Measurements from ENCODE around the gene TRAPPC6A.

Gene TRAPPC6A

DNA sequence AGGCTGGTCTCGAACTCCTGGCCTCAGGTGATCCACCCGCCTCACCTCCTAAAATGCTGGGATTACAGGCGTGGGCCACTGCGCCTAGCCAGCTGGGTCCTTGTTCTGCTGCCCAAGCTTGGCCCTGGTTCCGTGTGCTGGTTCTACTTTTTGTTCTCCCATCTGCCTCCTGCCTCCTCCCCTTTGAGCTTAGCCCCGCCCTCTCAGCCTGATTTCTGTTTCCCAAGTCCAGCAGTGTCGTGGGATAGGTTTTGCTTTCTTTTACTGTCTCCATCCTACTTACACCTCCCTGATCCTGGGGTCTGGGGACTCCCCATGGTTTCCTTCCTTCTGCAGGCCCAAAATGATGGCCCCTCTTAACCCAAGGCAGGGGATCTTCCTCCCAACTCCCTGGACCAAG, 2.9 kb upstream of the TRAPPC6A start:
- CTCF ChIA-PET = interaction anchor here (0.6 kb wide), 1 partner anchor 47 kb away, joined by 3 read pairs; no protein-coding TSS in a partner anchor
- POLR2A ChIA-PET = interaction anchor here (2.5 kb wide), 1 partner anchor 16 kb away, joined by 8 read pairs; no protein-coding TSS in a partner anchor
- no peak for DNase-seq (ENCODE audit: extremely low spot score)
- no peak for TF ChIP-seq ELF4 (IDR thresholded peaks at IDR 0.05)
- TF ChIP-seq HDGF (IDR thresholded peaks at IDR 0.05; ENCODE audit: borderline replicate concordance) = no peak
- TF ChIP-seq FOXA1 (IDR thresholded peaks at IDR 0.05) = no peak
- no peak for TF ChIP-seq BHLHE40 (IDR thresholded peaks at IDR 0.05; ENCODE audit: borderline replicate concordance)
- TF ChIP-seq ARNT (IDR thresholded peaks at IDR 0.05) = no peak
- no peak for TF ChIP-seq L3MBTL2 (conservative IDR thresholded peaks at IDR 0.05)

DNA sequence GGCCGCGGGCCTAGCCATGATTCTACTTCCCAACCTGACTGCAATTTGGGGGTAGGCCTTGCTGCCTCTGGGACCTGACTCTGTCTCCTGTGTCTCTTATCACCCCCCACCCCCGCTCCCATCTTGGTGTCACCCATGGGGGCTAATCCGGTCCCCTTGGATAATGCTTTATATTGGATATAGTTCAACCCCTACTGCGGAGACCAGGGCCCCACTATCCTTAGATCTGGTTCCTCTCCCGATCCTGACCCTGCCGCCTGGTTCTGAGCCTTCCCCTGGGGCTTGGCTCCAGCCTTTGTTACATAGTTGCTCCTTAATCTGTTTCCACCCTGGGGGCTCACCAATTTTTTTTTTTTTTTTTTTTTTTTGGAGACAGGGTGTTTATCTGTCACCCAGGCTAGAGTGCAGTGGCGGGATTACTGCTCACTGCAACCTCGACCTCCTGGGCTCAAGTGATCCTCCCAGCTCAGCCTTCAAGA, 1.9 kb upstream of the TRAPPC6A start:
- no peak for DNase-seq (ENCODE audit: extremely low spot score)
- ChIA-PET CTCF (interaction anchor here (0.6 to 0.7 kb wide), 2 partner anchors 120 to 180 kb away, joined by 4 to 6 read pairs; no protein-coding TSS in a partner anchor), POLR2A (interaction anchor here (0.7 to 2.5 kb wide), 3 partner anchors 15 to 147 kb away, joined by 3 to 8 read pairs (median 7); partner anchors contain the start of gene PPP1R37)
- TF ChIP-seq ARNT (IDR thresholded peaks at IDR 0.05) = no peak
- no peak for TF ChIP-seq LEF1 (IDR thresholded peaks at IDR 0.05; ENCODE audit: borderline replicate concordance)
- TF ChIP-seq FOXM1 (IDR thresholded peaks at IDR 0.05; ENCODE audit: borderline replicate concordance) = no peak
- TF ChIP-seq SUZ12 (IDR thresholded peaks at IDR 0.05) = no peak
- TF ChIP-seq CTBP1 (IDR thresholded peaks at IDR 0.05; ENCODE audit: borderline replicate concordance) = no peak
- no peak for TF ChIP-seq BHLHE40 (IDR thresholded peaks at IDR 0.05; ENCODE audit: borderline replicate concordance)
- no peak for TF ChIP-seq FOXK2 (IDR thresholded peaks at IDR 0.05)
- no peak for TF ChIP-seq NFRKB (IDR thresholded peaks at IDR 0.05)
- TF ChIP-seq L3MBTL2 (conservative IDR thresholded peaks at IDR 0.05) = no peak
- no peak for TF ChIP-seq ELF4 (IDR thresholded peaks at IDR 0.05)
- no peak for TF ChIP-seq ZNF384 (IDR thresholded peaks at IDR 0.05)
- TF ChIP-seq FOXA1 (IDR thresholded peaks at IDR 0.05) = no peak
- no peak for TF ChIP-seq TARDBP (IDR thresholded peaks at IDR 0.05)

DNA sequence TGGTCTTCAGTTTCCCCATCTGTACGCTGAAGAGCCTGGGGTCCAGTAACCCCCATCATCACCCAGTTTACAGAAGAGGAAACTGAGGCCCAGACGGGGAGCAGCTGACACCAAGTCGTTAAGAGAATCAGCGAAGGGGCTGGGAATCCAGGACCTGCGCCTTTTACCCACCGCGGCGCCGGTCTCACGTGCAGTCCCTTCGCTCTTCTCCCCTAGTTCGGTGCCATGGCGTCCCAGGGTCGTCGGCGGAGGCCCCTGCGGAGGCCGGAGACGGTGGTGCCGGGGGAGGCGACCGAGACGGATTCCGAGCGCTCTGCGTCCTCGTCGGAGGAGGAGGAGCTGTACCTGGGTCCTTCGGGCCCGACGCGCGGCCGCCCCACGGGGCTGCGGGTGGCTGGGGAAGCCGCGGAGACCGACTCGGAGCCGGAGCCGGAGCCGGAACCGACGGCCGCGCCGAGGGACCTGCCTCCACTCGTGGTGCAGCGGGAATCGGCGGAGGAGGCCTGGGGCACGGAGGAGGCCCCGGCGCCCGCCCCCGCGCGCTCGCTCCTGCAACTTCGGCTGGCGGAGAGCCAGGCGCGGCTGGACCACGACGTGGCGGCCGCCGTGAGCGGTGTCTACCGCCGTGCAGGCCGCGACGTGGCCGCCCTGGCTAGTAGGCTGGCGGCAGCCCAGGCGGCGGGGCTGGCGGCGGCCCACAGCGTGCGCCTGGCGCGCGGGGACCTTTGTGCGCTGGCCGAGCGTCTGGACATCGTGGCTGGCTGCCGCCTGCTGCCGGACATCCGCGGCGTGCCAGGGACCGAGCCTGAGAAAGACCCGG, 1.2 kb upstream of the TRAPPC6A start:
- ChIA-PET CTCF (interaction anchor here (0.6 kb wide), 1 partner anchor 120 kb away, joined by 4 read pairs; no protein-coding TSS in a partner anchor), POLR2A (interaction anchor here (0.9 to 2.5 kb wide), 6 partner anchors 8 to 87 kb away, joined by 3 to 8 read pairs (median 6); partner anchors contain the start of gene PPP1R37)
- DNase-seq (ENCODE audit: extremely low spot score) = peak; percentile 21
- TF ChIP-seq FOXM1 (IDR thresholded peaks at IDR 0.05; ENCODE audit: borderline replicate concordance) (no peak), ARNT (IDR thresholded peaks at IDR 0.05) (no peak), HDGF (IDR thresholded peaks at IDR 0.05; ENCODE audit: borderline replicate concordance) (no peak), FOXA1 (IDR thresholded peaks at IDR 0.05) (no peak), BHLHE40 (IDR thresholded peaks at IDR 0.05; ENCODE audit: borderline replicate concordance) (no peak), ZNF384 (IDR thresholded peaks at IDR 0.05) (no peak), ELF4 (IDR thresholded peaks at IDR 0.05) (no peak), LEF1 (IDR thresholded peaks at IDR 0.05; ENCODE audit: borderline replicate concordance) (no peak), TARDBP (IDR thresholded peaks at IDR 0.05) (no peak), SUZ12 (IDR thresholded peaks at IDR 0.05) (no peak), FOXK2 (IDR thresholded peaks at IDR 0.05) (no peak), CTBP1 (IDR thresholded peaks at IDR 0.05; ENCODE audit: borderline replicate concordance) (no peak), L3MBTL2 (conservative IDR thresholded peaks at IDR 0.05) (no peak; the same call in none of the 2 replicates), NFRKB (IDR thresholded peaks at IDR 0.05) (no peak), SP1 (IDR thresholded peaks at IDR 0.05) (no peak)
- TF ChIP-seq, protein P1, sequence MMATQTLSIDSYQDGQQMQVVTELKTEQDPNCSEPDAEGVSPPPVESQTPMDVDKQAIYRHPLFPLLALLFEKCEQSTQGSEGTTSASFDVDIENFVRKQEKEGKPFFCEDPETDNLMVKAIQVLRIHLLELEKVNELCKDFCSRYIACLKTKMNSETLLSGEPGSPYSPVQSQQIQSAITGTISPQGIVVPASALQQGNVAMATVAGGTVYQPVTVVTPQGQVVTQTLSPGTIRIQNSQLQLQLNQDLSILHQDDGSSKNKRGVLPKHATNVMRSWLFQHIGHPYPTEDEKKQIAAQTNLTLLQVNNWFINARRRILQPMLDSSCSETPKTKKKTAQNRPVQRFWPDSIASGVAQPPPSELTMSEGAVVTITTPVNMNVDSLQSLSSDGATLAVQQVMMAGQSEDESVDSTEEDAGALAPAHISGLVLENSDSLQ (IDR thresholded peaks at IDR 0.05) = no peak

DNA sequence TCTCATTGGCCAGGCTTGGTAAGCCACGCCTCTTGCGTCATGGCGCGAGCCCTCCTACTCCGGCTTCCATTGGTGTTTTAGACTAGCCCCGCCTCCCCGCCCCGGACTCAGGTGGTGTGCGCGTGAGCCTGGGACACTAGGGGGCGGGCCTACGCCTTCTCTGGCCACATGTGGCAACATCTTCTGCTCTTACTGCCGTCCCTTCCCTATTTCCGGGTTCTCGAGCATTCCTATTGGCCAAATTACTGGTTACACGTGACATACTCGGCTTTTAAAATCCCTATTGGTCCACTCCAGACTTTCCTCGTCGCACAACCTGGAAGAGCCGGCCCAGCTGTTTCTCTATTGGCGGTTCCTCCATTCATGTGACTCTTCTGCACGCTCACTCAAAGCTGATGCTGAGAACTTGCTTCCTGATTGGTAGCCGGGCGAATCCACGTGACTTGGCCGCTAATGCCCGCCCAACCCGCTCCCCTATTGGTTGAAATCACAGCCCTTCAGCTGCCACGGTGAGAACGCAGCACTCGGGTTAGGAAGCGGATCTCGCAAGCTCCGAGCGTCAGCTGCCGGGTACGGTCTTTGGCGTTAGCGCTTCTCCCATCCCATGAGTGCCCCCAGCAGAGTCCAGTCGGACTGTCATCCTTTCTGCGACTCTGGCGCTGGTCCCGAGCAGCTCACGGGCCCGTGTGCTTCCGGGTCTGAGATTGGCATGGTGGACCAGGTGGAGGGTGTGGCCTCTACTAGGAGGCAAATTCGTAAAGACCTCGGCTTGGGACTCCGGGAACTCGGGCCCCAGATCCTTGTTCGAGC, 430 bp upstream of the TRAPPC6A start, which contains the start of gene BLOC1S3:
BLOC1S3 (plus strand) TSS at position 523 of the 810 bp plus-strand sequence. CDS start 513 bp downstream, outside the sequence.
- TF ChIP-seq NFRKB (IDR thresholded peaks at IDR 0.05) (no peak), SP1 (IDR thresholded peaks at IDR 0.05) (no peak), SUZ12 (IDR thresholded peaks at IDR 0.05) (no peak), HDGF (IDR thresholded peaks at IDR 0.05; ENCODE audit: borderline replicate concordance) (0 out of 2 replicates have a peak, but pooled peaks have one; percentile 59), ZNF384 (IDR thresholded peaks at IDR 0.05) (no peak), ELF4 (IDR thresholded peaks at IDR 0.05) (peak; percentile 96), L3MBTL2 (conservative IDR thresholded peaks at IDR 0.05) (peak; percentile 57), BHLHE40 (IDR thresholded peaks at IDR 0.05; ENCODE audit: borderline replicate concordance) (no peak)
- TF ChIP-seq, protein P1 (IDR thresholded peaks at IDR 0.05) = peak; percentile 96
- ChIA-PET CTCF (interaction anchor here (0.6 to 0.7 kb wide), 2 partner anchors 36 to 688 kb away, joined by 4 to 5 read pairs; no protein-coding TSS in a partner anchor), POLR2A (interaction anchor here (0.6 to 2.5 kb wide), 12 partner anchors 9 to 307 kb away, joined by 3 to 9 read pairs (median 4); partner anchors contain the start of genes CLASRP and PPP1R37)
- DNase-seq (ENCODE audit: extremely low spot score) = peak; percentile 97

DNA sequence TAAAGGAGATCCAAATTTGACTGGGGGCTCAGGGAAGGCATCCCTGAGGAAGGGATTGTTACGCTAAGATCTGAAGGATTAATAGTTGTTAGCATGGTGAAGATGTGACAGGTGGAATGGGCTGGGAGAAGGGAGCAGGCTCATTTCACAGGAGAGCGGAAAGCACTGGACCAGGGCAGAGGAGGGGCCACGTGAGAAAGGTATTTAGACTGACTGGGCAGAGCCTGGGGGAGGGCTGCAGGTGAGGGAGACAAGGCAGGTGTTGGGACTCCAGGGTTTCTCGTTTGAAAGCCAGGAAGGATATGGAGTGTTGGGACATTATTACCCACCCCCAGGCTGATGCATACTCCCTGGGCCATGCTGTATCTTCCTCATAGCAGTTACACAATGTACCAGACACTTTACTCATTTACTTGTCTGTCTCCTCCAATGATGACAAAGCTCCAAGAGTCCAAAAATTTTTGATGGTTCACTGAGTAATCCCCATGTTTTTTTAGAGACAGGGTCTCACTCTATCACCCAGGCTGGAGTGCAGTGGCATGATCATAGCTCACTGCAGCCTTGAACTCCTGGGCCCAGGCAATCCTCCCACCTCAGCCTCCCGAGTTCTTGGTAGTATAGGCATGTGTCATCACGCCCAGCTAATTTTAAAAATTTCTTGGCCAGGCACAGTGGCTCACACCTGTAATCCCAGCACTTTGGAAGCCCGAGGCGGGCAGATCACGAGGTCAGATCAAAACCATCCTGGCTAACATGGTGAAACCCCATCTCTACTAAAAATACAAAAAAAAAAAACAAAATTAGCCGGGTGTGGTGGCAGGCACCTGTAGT, 2.3 kb downstream of the TRAPPC6A start:
- CTCF ChIA-PET = no interaction called here
- POLR2A ChIA-PET = no interaction called here
- TF ChIP-seq FOXA1 (IDR thresholded peaks at IDR 0.05) (no peak), HDGF (IDR thresholded peaks at IDR 0.05; ENCODE audit: borderline replicate concordance) (no peak)
- no peak for DNase-seq (ENCODE audit: extremely low spot score)
